SK-N-SH treated with all-trans-retinoic acid at 6 μM for 48 hours (cell line): ENCODE results near the gene ZMAT3.
A peak's percentile ranks its signal among the peaks of the same experiment; 100 is the strongest.

Experiments
- ATAC-seq: fragments of 200-7000 bp; cut with Tn5 transposase; 3 replicates; pipeline ENCODE4 v1.9.1; 2020; ENCODE audit warnings: mild to moderate bottlenecking, moderate library complexity
- ARNTL ChIP-seq: fragments of 450-650 bp; formaldehyde crosslinking; IDR thresholded peaks from 2 replicates; pipeline ENCODE4 v1.5.0; 2020; ENCODE audit warnings: low read depth, mild to moderate bottlenecking, moderate library complexity, borderline replicate concordance
- BACH2 ChIP-seq: fragments of 250-450 bp; sonication (Bioruptor Pico); IDR thresholded peaks from 2 replicates; pipeline ENCODE4 v1.9.0; 2021; ENCODE audit warnings: mild to moderate bottlenecking, borderline replicate concordance
- CSDC2 ChIP-seq: fragments of 250-450 bp; sonication (Bioruptor Pico); IDR thresholded peaks from 2 replicates; pipeline ENCODE4 v1.5.0; 2020; ENCODE audit warnings: mild to moderate bottlenecking, moderate library complexity
- ESRRG ChIP-seq: fragments of 250-450 bp; sonication (Bioruptor Pico); IDR thresholded peaks from 2 replicates; pipeline ENCODE4 v1.6.1; 2021; ENCODE audit warnings: mild to moderate bottlenecking
- GLIS3 ChIP-seq: fragments of 250-450 bp; sonication (Bioruptor Pico); IDR thresholded peaks from 2 replicates; pipeline ENCODE4 v1.5.0; 2020; ENCODE audit warnings: mild to moderate bottlenecking, moderate library complexity
- ISL1 ChIP-seq: fragments of 250-450 bp; sonication (Bioruptor Pico); IDR thresholded peaks from 2 replicates; pipeline ENCODE4 v2.1.2; 2022; ENCODE audit warnings: mild to moderate bottlenecking, moderate library complexity
- PPARA ChIP-seq: fragments of 250-450 bp; sonication (Bioruptor Pico); IDR thresholded peaks from 2 replicates; pipeline ENCODE4 v1.5.0; 2020; ENCODE audit warnings: mild to moderate bottlenecking, borderline replicate concordance
- RARB ChIP-seq: fragments of 250-450 bp; sonication (Bioruptor Pico); IDR thresholded peaks from 2 replicates; pipeline ENCODE4 v1.8.0; 2021; ENCODE audit warnings: mild to moderate bottlenecking, moderate library complexity
- TOX ChIP-seq: fragments of 250-450 bp; sonication (Bioruptor Pico); IDR thresholded peaks from 2 replicates; pipeline ENCODE4 v1.8.0; 2021; ENCODE audit warnings: mild to moderate bottlenecking, moderate library complexity, borderline replicate concordance
- ZC3H10 ChIP-seq: fragments of 250-450 bp; sonication (Bioruptor Pico); IDR thresholded peaks from 2 replicates; pipeline ENCODE4 v1.5.1; 2021; ENCODE audit warnings: mild to moderate bottlenecking, moderate library complexity
- ZFP30 ChIP-seq: fragments of 450-650 bp; formaldehyde crosslinking; IDR thresholded peaks from 2 replicates; pipeline ENCODE4 v1.5.0; 2022; ENCODE audit warnings: mild to moderate bottlenecking, moderate library complexity
- TF ChIP-seq, protein P1 (sequence below): fragments of 250-450 bp; sonication (Bioruptor Pico); IDR thresholded peaks from 2 replicates; pipeline ENCODE4 v1.5.0; 2020; ENCODE audit warnings: mild to moderate bottlenecking, moderate library complexity
- TF ChIP-seq, protein P2 (sequence below): fragments of 250-450 bp; sonication (Bioruptor Pico); IDR thresholded peaks from 2 replicates; pipeline ENCODE4 v1.8.0; 2021; ENCODE audit warnings: low read depth, mild to moderate bottlenecking, moderate library complexity, borderline replicate concordance
- TF ChIP-seq, protein P3 (sequence below): fragments of 250-450 bp; sonication (Bioruptor Pico); IDR thresholded peaks from 2 replicates; pipeline ENCODE4 v1.5.1; 2021; ENCODE audit warnings: mild to moderate bottlenecking, moderate library complexity
- TF ChIP-seq, protein P4 (sequence below): fragments of 250-450 bp; sonication (Bioruptor Pico); IDR thresholded peaks from 2 replicates; pipeline ENCODE4 v1.8.0; 2020; ENCODE audit warnings: mild to moderate bottlenecking, moderate library complexity, borderline replicate concordance
- TF ChIP-seq, protein P5 (sequence below): fragments of 250-450 bp; sonication (Bioruptor Pico); IDR thresholded peaks from 2 replicates; pipeline ENCODE4 v1.5.1; 2020; ENCODE audit warnings: low read depth, mild to moderate bottlenecking, moderate library complexity

The ZMAT3 gene

DNA sequence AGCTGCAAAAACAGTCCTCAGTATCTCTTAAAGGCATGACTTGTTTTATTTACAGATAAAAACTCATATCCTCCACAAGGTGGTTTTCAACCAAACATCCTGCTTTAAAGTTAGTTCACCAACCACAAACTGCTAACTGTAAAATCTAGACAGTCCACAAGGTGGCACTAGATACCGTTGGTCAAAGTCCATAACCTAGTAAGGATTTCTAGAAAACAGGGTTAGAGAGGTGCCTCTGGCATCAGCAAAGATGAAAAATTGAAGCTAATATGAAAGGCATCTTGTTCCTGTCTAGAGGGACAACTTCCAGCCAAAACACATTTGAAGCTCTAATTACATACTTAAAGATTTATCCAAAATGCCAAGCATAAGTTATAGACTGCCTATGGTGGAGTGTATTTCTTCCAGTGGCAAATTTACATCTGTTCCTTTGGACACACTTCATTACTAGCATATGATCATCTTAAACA lies 56.0 kb downstream of the ZMAT3 start:
- ATAC-seq: peak; percentile 95

DNA sequence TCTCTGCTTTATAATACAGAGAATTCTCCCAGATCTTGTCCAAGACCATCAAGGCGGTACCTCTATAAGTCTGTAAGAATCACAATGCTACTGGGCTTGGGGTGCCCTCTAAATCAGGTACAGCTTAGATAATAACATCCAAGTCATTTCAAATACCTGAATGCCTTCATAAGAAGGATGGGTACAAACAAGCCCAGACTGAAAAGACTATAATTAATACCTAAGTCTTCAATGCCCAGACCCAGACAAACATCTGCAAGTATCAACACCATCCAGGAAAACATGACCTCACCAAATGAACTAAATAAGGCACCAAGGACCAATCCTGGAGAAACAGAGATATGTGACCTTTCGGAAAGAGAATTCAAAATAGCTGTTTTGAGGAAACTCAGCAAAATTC lies 65.9 kb downstream of the ZMAT3 start:
- TF ChIP-seq ZC3H10 (CRISPR knock-in tag) (no peak), GLIS3 (CRISPR knock-in tag) (no peak), RARB (CRISPR knock-in tag) (no peak), PPARA (CRISPR knock-in tag) (no peak), BACH2 (CRISPR knock-in tag) (no peak), TOX (CRISPR knock-in tag) (no peak)
- TF ChIP-seq, protein P1, sequence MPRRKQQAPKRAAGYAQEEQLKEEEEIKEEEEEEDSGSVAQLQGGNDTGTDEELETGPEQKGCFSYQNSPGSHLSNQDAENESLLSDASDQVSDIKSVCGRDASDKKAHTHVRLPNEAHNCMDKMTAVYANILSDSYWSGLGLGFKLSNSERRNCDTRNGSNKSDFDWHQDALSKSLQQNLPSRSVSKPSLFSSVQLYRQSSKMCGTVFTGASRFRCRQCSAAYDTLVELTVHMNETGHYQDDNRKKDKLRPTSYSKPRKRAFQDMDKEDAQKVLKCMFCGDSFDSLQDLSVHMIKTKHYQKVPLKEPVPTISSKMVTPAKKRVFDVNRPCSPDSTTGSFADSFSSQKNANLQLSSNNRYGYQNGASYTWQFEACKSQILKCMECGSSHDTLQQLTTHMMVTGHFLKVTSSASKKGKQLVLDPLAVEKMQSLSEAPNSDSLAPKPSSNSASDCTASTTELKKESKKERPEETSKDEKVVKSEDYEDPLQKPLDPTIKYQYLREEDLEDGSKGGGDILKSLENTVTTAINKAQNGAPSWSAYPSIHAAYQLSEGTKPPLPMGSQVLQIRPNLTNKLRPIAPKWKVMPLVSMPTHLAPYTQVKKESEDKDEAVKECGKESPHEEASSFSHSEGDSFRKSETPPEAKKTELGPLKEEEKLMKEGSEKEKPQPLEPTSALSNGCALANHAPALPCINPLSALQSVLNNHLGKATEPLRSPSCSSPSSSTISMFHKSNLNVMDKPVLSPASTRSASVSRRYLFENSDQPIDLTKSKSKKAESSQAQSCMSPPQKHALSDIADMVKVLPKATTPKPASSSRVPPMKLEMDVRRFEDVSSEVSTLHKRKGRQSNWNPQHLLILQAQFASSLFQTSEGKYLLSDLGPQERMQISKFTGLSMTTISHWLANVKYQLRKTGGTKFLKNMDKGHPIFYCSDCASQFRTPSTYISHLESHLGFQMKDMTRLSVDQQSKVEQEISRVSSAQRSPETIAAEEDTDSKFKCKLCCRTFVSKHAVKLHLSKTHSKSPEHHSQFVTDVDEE (CRISPR knock-in tag): no peak
- TF ChIP-seq, protein P2, sequence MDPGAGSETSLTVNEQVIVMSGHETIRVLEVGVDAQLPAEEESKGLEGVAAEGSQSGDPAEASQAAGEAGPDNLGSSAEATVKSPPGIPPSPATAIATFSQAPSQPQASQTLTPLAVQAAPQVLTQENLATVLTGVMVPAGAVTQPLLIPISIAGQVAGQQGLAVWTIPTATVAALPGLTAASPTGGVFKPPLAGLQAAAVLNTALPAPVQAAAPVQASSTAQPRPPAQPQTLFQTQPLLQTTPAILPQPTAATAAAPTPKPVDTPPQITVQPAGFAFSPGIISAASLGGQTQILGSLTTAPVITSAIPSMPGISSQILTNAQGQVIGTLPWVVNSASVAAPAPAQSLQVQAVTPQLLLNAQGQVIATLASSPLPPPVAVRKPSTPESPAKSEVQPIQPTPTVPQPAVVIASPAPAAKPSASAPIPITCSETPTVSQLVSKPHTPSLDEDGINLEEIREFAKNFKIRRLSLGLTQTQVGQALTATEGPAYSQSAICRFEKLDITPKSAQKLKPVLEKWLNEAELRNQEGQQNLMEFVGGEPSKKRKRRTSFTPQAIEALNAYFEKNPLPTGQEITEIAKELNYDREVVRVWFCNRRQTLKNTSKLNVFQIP (CRISPR knock-in tag): no peak
- TF ChIP-seq, protein P3, sequence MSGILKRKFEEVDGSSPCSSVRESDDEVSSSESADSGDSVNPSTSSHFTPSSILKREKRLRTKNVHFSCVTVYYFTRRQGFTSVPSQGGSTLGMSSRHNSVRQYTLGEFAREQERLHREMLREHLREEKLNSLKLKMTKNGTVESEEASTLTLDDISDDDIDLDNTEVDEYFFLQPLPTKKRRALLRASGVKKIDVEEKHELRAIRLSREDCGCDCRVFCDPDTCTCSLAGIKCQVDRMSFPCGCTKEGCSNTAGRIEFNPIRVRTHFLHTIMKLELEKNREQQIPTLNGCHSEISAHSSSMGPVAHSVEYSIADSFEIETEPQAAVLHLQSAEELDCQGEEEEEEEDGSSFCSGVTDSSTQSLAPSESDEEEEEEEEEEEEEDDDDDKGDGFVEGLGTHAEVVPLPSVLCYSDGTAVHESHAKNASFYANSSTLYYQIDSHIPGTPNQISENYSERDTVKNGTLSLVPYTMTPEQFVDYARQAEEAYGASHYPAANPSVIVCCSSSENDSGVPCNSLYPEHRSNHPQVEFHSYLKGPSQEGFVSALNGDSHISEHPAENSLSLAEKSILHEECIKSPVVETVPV: no peak
- TF ChIP-seq, protein P4, sequence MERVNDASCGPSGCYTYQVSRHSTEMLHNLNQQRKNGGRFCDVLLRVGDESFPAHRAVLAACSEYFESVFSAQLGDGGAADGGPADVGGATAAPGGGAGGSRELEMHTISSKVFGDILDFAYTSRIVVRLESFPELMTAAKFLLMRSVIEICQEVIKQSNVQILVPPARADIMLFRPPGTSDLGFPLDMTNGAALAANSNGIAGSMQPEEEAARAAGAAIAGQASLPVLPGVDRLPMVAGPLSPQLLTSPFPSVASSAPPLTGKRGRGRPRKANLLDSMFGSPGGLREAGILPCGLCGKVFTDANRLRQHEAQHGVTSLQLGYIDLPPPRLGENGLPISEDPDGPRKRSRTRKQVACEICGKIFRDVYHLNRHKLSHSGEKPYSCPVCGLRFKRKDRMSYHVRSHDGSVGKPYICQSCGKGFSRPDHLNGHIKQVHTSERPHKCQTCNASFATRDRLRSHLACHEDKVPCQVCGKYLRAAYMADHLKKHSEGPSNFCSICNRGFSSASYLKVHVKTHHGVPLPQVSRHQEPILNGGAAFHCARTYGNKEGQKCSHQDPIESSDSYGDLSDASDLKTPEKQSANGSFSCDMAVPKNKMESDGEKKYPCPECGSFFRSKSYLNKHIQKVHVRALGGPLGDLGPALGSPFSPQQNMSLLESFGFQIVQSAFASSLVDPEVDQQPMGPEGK (CRISPR knock-in tag): no peak
- no peak for ATAC-seq

More for the DNA sequence above, 56.0 kb downstream of the ZMAT3 start:
- TF ChIP-seq ISL1 (CRISPR knock-in tag) (no peak), ESRRG (CRISPR knock-in tag) (no peak), BACH2 (CRISPR knock-in tag) (no peak), ZFP30 (CRISPR knock-in tag) (no peak)
- TF ChIP-seq, protein P2 (CRISPR knock-in tag): no peak
- TF ChIP-seq, protein P5, sequence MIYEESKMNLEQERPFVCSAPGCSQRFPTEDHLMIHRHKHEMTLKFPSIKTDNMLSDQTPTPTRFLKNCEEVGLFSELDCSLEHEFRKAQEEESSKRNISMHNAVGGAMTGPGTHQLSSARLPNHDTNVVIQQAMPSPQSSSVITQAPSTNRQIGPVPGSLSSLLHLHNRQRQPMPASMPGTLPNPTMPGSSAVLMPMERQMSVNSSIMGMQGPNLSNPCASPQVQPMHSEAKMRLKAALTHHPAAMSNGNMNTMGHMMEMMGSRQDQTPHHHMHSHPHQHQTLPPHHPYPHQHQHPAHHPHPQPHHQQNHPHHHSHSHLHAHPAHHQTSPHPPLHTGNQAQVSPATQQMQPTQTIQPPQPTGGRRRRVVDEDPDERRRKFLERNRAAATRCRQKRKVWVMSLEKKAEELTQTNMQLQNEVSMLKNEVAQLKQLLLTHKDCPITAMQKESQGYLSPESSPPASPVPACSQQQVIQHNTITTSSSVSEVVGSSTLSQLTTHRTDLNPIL (CRISPR knock-in tag): no peak
- TF ChIP-seq, all 23 proteins: peak for 0

DNA sequence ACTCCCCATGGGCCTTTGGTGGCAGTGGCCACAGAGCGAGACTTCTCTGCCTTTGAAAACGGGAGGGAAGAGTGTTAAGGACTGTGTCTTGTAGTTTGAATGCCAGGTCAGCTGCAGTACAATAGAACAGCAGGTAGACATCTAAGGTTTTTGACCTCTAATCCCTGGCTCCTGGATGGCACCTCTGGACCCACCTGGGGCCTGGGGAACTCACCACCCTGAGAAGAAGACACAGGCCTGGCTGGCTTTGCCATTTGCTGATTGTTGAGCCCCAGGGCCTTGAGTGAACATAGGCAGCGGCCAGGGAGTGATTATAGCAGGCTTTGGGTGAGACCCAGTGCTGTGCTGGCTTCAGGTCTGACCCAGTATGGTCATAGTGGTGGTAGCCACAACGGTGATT lies 66.4 kb downstream of the ZMAT3 start:
- TF ChIP-seq TOX (CRISPR knock-in tag) (no peak), RARB (CRISPR knock-in tag) (no peak), ZC3H10 (CRISPR knock-in tag) (no peak), BACH2 (CRISPR knock-in tag) (no peak), CSDC2 (CRISPR knock-in tag) (no peak), ARNTL (no peak)
- ATAC-seq: no peak

DNA sequence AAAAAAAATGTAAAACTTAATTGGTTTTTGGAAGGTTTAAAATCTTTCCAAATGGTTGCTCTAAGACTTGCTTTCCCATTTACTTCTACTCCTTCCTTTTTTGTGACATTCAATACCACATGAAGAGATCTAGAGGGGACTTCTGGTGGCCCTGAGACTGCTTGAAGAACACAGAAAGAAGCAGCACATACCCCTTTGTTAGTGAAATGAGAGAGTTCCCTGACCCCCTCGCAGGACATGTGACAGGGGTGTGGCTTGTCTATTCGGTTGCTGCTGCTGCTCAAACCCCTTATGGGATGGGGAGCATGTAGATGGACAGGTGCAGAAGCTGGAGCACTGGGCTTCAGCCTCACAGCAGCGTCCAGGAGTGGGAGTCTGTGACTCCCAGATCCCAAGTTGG lies 71.0 kb downstream of the ZMAT3 start:
- TF ChIP-seq ISL1 (CRISPR knock-in tag): no peak
- no peak for ATAC-seq
